GM13976 (cell line): ENCODE results near the gene GNAZ.

ENCODE experiments used
- DNase-seq: peaks from one replicate; pipeline ENCODE4 v3.0.0; 2012; ENCODE audit warnings: low spot score
- in situ Hi-C: fragments of 300-500 bp; cut with MboI; formaldehyde crosslinking; loops from one replicate; pipeline ENCODE4 v1.12.0; 2022; ENCODE audit warnings: low sequenced_read_pairs, mixed read lengths, inconsistent platforms; ENCODE audit not compliant: unreplicated experiment
- TF ChIP-seq, protein P1 (sequence below): IDR thresholded peaks from 2 replicates; pipeline ENCODE4 v1.5.1; 2012; ENCODE audit warnings: borderline replicate concordance, mild to moderate bottlenecking; ENCODE audit not compliant: insufficient read depth; ENCODE audit errors: extremely low read depth, missing control alignments, control extremely low read depth

The GNAZ gene

DNA sequence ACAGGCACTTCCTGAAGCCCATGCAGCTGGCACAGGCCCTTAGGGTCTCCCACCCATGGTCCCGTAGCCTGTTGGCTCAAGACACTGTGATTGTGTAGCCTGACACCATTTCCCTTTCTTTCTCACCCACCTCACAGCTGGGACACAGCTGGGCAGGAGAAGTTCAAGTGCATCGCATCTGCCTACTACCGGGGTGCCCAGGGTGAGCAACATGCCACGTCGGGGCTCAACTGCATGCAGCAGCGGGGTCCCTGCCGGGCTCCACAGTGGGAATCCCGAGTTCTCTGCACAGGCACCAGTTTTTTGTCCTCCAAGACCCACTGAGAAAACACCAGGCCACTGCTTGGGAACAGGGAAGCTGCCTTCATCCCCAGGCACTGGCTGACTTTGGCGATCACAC lies 85.5 kb downstream of the GNAZ start:
- in situ Hi-C loops = no loop called here
- TF ChIP-seq, protein P1, sequence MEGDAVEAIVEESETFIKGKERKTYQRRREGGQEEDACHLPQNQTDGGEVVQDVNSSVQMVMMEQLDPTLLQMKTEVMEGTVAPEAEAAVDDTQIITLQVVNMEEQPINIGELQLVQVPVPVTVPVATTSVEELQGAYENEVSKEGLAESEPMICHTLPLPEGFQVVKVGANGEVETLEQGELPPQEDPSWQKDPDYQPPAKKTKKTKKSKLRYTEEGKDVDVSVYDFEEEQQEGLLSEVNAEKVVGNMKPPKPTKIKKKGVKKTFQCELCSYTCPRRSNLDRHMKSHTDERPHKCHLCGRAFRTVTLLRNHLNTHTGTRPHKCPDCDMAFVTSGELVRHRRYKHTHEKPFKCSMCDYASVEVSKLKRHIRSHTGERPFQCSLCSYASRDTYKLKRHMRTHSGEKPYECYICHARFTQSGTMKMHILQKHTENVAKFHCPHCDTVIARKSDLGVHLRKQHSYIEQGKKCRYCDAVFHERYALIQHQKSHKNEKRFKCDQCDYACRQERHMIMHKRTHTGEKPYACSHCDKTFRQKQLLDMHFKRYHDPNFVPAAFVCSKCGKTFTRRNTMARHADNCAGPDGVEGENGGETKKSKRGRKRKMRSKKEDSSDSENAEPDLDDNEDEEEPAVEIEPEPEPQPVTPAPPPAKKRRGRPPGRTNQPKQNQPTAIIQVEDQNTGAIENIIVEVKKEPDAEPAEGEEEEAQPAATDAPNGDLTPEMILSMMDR = no peak
- DNase-seq = no peak

DNA sequence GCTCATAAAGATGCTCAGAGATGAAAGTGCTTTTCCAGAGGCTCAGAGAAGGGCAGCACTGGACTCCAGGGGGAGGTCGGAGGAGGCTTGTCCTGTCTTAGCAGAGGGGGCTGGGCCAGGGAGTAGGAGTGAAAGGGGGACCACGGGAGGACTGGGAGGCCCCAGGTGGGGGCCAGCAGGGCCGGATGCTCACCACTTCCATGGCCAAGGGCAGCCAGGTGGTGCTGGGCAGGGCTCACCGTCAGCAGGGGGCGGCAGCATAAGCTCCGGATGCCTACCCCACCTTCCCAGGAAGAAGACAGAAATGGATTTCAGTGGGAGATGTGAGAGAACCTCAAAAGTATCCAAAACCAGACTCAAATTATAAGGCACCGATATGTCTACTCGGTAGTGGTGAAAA lies 86.0 kb downstream of the GNAZ start:
- TF ChIP-seq, protein P1 = no peak
- in situ Hi-C loops = no loop called here
- no peak for DNase-seq

DNA sequence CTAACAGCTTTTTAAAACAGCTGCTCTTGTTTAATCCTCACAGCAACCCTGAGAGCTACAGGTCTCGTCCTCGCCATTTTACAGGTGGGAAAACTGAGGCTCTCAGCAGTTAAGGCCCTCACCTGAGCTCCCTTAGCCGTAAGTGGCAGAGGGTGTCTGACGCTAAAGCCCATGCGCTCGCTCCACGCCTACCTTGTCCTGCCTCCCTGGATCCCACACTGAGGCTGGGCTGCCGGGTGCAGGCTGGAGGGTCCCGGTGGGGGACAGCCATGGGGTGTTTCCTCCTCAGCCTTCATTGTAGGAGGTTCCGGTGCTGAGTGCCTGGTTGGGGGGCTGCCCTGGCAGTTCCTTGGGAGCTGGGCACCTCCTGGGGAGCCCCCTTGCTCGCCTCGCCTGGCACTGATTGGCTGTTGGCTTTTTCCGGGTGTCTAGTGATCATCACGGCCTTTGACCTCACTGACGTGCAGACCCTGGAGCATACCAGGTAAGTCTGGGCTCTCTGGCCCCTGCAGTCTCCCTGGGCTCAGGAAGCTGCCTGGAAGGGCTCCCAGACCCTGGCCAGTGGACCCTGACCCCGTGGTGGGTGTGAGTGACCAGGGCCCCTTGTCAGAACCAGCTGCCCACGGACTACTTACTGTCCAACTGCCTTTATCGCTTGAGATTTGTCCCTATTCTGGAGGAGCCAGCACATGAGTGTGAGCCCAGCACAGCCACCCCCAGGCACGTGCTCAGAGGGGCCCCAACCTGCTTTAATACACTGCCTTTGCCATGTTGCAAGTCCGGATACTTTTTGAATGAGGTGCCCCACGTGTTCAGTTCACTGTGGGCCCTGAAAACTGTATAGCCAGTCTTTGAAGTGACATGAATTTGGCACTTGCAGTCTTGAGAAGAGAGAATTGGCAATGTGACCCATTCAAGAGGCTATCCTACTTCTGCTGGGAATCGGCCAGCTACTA lies 87.5 kb downstream of the GNAZ start:
- TF ChIP-seq, protein P1 = no peak
- in situ Hi-C loops = no loop called here
- no peak for DNase-seq

DNA sequence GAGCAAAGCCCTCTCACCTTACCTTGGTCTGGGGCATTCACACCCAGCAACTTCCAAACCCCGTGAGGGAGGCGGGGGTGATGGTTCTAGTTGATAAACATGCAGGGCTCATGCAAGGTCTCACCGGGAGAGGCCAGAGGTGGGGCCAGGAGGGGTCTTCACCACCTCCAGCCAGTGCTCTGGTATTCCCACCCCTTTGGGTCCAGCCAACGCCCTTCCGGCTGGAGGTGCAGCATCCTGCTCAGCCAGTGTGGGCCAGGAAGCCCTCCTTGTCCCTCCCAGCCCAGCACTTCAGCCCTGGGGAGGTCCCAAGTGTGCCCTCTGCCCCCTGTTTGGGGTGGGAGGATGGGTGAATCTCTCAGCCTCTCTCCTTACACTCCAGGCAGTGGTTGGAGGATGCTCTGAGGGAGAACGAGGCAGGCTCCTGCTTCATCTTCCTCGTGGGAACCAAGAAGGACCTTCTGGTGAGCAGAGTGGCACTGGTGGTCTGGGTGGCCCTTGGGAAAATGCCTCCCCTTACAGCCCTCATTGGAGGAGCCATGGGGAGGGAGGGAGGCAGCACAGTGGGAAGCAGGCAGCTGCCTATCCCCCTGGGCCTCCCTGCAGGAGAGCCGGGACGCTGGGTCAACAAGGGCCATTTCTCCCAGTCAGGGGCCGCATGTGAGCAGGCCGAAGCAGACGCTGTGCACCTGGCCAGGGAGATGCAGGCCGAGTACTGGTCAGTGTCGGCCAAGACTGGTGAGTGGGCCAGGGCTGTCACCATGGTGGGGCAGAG lies 88.4 kb downstream of the GNAZ start:
- TF ChIP-seq, protein P1 = no peak
- in situ Hi-C loops = no loop called here
- no peak for DNase-seq

DNA sequence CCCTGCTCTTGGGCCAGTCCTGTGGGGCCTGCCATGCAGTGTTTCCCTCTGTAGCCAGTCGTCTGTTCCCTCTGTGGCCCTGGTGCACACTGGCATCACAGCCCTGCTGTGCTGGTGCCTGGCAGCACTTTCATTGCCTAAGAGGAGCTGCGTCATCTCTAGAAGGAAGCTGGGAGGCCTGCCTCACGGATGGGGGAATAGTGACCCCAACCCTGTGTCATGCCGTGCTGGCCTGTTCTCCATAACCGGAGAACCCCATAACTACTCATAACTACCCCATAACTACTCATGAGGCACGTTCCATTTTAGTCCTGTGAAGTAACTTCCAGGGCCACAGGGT lies 88.9 kb downstream of the GNAZ start:
- in situ Hi-C loops = no loop called here
- TF ChIP-seq, protein P1 = no peak
- DNase-seq = no peak

DNA sequence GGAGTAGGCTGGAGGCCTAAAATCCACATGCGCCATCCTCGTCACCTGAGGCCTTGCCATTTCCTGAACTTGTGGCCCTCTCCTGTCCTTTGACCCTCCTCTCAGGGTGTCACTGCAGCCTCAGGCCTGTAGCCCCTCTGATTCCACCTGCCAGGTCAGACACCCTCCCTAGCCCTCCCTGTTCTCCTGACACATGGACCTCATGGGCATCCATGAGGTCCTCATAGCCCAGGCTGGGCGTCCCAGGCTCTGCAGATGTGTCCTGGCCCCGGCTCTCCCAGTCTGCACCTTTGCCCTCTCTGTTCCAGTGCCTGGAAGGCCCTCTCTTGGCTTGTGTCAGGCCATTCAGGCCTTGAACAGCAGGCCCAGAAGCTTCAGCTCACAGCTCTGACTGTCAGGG lies 90.7 kb downstream of the GNAZ start:
- TF ChIP-seq, protein P1 = no peak
- in situ Hi-C loops = no loop called here
- DNase-seq = no peak
